Measurements from ENCODE around the gene ZCCHC24. TPM values are rescaled to one million over a fixed set of nuclear protein-coding genes. Genes with fewer than 3 reads are reported as not detected.

Gene ZCCHC24
- total and polyA plus RNA-seq, 4 donors = 42.2 to 99.6 (median 69.8) TPM

GRCh38 chr10:79403441-79404230 is 41.8 kb downstream of the ZCCHC24 start:
- ATAC-seq (ENCODE audit: low FRiP score) (no peak), DNase-seq (peak; percentile 46 to 76)
- no peak overlapping the region for H3K4me3 ChIP-seq (ENCODE audit: low read length in 2 of 2)
- H3K27me3 ChIP-seq (ENCODE audit: control insufficient read depth in 1 of 2, insufficient read depth in 2 of 2, low read length in 1 of 2) = no peaks in the 10 kb centered on the region
- intact Hi-C loops (cut with DNase I) = loop anchor here (5.0 kb wide), 2 partner anchors 34 to 39 kb away; no protein-coding TSS in a partner anchor
- H3K36me3 ChIP-seq (ENCODE audit: control insufficient read depth in 1 of 2, insufficient read depth in 2 of 2, low read length in 1 of 2) = no peaks in the 10 kb centered on the region
- no peak overlapping the region for H3K27ac ChIP-seq (ENCODE audit: low read depth in 1 of 2, low read length in 2 of 2)
- no peaks in the 10 kb centered on the region for H3K9me3 ChIP-seq (ENCODE audit: control insufficient read depth, low read length)
- H3K4me1 ChIP-seq (ENCODE audit: control insufficient read depth in 1 of 2, insufficient read depth in 2 of 2, low read length in 2 of 2) = no peaks in the 10 kb centered on the region
- WGBS, 2 donors = 72 to 85% methylated on average over 20 to 23 of the region's 23 CpGs

GRCh38 chr10:79402951-79403350 is 42.5 kb downstream of the ZCCHC24 start:
- peak; percentile 14 to 44 for DNase-seq
- Histone ChIP-seq H3K4me3 (ENCODE audit: low read length in 2 of 2) (no peak overlapping the region), H3K4me1 (ENCODE audit: control insufficient read depth in 1 of 2, insufficient read depth in 2 of 2, low read length in 2 of 2) (no peaks in the 10 kb centered on the region)

GRCh38 chr10:79402625-79402946 is 42.8 kb downstream of the ZCCHC24 start:
- no peaks in the 10 kb centered on the region for H3K9me3 ChIP-seq (ENCODE audit: control insufficient read depth, low read length)
- DNase-seq = no peak
- 97 to 98% methylated on average over 7 of the region's 7 CpGs for WGBS, 2 donors
- intact Hi-C loops (cut with DNase I) = loop anchor here (5.0 kb wide), 2 partner anchors 35 to 40 kb away; no protein-coding TSS in a partner anchor
- H3K36me3 ChIP-seq (ENCODE audit: control insufficient read depth in 1 of 2, insufficient read depth in 2 of 2, low read length in 1 of 2) = no peaks in the 10 kb centered on the region
- no peak overlapping the region for H3K4me3 ChIP-seq (ENCODE audit: low read length in 2 of 2)
- no peaks in the 10 kb centered on the region for H3K27me3 ChIP-seq (ENCODE audit: control insufficient read depth in 1 of 2, insufficient read depth in 2 of 2, low read length in 1 of 2)
- H3K4me1 ChIP-seq (ENCODE audit: control insufficient read depth in 1 of 2, insufficient read depth in 2 of 2, low read length in 2 of 2) = no peaks in the 10 kb centered on the region
- ATAC-seq (ENCODE audit: low FRiP score) = no peak
- H3K27ac ChIP-seq (ENCODE audit: low read depth in 1 of 2, low read length in 2 of 2) = no peak overlapping the region

More at GRCh38 chr10:79402951-79403350, 42.5 kb downstream of the ZCCHC24 start:
- H3K9me3 ChIP-seq (ENCODE audit: control insufficient read depth, low read length) = no peaks in the 10 kb centered on the region
- H3K27me3 ChIP-seq (ENCODE audit: control insufficient read depth in 1 of 2, insufficient read depth in 2 of 2, low read length in 1 of 2) = no peaks in the 10 kb centered on the region
- 80 to 87% methylated on average over 8 of the region's 8 CpGs for WGBS, 2 donors
- no peak overlapping the region for H3K27ac ChIP-seq (ENCODE audit: low read depth in 1 of 2, low read length in 2 of 2)
- no peak for ATAC-seq (ENCODE audit: low FRiP score)
- no peaks in the 10 kb centered on the region for H3K36me3 ChIP-seq (ENCODE audit: control insufficient read depth in 1 of 2, insufficient read depth in 2 of 2, low read length in 1 of 2)
- intact Hi-C loops (cut with DNase I) = loop anchor here (5.0 kb wide), 2 partner anchors 34 to 39 kb away; no protein-coding TSS in a partner anchor

- DNase-seq = peak; percentile 85 to 89
Measured at GRCh38 chr10:79401015-79401921, 44.2 kb downstream of the ZCCHC24 start.

GRCh38 chr10:79400146-79401004 is 45.0 kb downstream of the ZCCHC24 start:
- no peaks in the 10 kb centered on the region for H3K9me3 ChIP-seq (ENCODE audit: control insufficient read depth, low read length)
- no peaks in the 10 kb centered on the region for H3K4me1 ChIP-seq (ENCODE audit: control insufficient read depth in 1 of 2, insufficient read depth in 2 of 2, low read length in 2 of 2)
- peak overlapping the region in 1 of 2 donors; percentile 4 for H3K27ac ChIP-seq (ENCODE audit: low read depth in 1 of 2, low read length in 2 of 2)
- H3K4me3 ChIP-seq (ENCODE audit: low read length in 2 of 2) = no peak overlapping the region
- 55 to 65% methylated on average over 11 of the region's 11 CpGs for WGBS, 2 donors
- no peaks in the 10 kb centered on the region for H3K27me3 ChIP-seq (ENCODE audit: control insufficient read depth in 1 of 2, insufficient read depth in 2 of 2, low read length in 1 of 2)
- no peak for ATAC-seq (ENCODE audit: low FRiP score)
- intact Hi-C loops (cut with DNase I) = loop anchor here (5.0 kb wide), 2 partner anchors 37 to 42 kb away; no protein-coding TSS in a partner anchor
- DNase-seq = no peak
- no peaks in the 10 kb centered on the region for H3K36me3 ChIP-seq (ENCODE audit: control insufficient read depth in 1 of 2, insufficient read depth in 2 of 2, low read length in 1 of 2)

More at GRCh38 chr10:79401015-79401921, 44.2 kb downstream of the ZCCHC24 start:
- Histone ChIP-seq H3K27ac (ENCODE audit: low read depth in 1 of 2, low read length in 2 of 2) (peak overlapping the region in 1 of 2 donors; percentile 4), H3K36me3 (ENCODE audit: control insufficient read depth in 1 of 2, insufficient read depth in 2 of 2, low read length in 1 of 2) (no peaks in the 10 kb centered on the region), H3K9me3 (ENCODE audit: control insufficient read depth, low read length) (no peaks in the 10 kb centered on the region), H3K4me3 (ENCODE audit: low read length in 2 of 2) (no peak overlapping the region), H3K4me1 (ENCODE audit: control insufficient read depth in 1 of 2, insufficient read depth in 2 of 2, low read length in 2 of 2) (no peaks in the 10 kb centered on the region), H3K27me3 (ENCODE audit: control insufficient read depth in 1 of 2, insufficient read depth in 2 of 2, low read length in 1 of 2) (no peaks in the 10 kb centered on the region)
- WGBS, 2 donors = 25 to 51% methylated on average over 23 of the region's 23 CpGs
- intact Hi-C loops (cut with DNase I) = loop anchor here (5.0 kb wide), 2 partner anchors 36 to 41 kb away; no protein-coding TSS in a partner anchor
- peak; percentile 64 for ATAC-seq (ENCODE audit: low FRiP score)

GRCh38 chr10:79399223-79399831 is 46.1 kb downstream of the ZCCHC24 start:
- Histone ChIP-seq H3K27me3 (ENCODE audit: control insufficient read depth in 1 of 2, insufficient read depth in 2 of 2, low read length in 1 of 2) (no peaks in the 10 kb centered on the region), H3K27ac (ENCODE audit: low read depth in 1 of 2, low read length in 2 of 2) (peak overlapping the region in 1 of 2 donors; percentile 72), H3K36me3 (ENCODE audit: control insufficient read depth in 1 of 2, insufficient read depth in 2 of 2, low read length in 1 of 2) (no peaks in the 10 kb centered on the region), H3K4me3 (ENCODE audit: low read length in 2 of 2) (no peak overlapping the region), H3K9me3 (ENCODE audit: control insufficient read depth, low read length) (no peaks in the 10 kb centered on the region), H3K4me1 (ENCODE audit: control insufficient read depth in 1 of 2, insufficient read depth in 2 of 2, low read length in 2 of 2) (no peaks in the 10 kb centered on the region)
- WGBS, 2 donors = 1 to 2% methylated on average over 15 of the region's 15 CpGs
- peak; percentile 88 for ATAC-seq (ENCODE audit: low FRiP score)
- DNase-seq = peak; percentile 95
- intact Hi-C loops (cut with DNase I) = no loop called here

GRCh38 chr10:79398642-79399041 is 46.8 kb downstream of the ZCCHC24 start:
- no peak for ATAC-seq (ENCODE audit: low FRiP score)
- Histone ChIP-seq H3K4me3 (ENCODE audit: low read length in 2 of 2) (no peak overlapping the region), H3K9me3 (ENCODE audit: control insufficient read depth, low read length) (no peaks in the 10 kb centered on the region), H3K36me3 (ENCODE audit: control insufficient read depth in 1 of 2, insufficient read depth in 2 of 2, low read length in 1 of 2) (no peaks in the 10 kb centered on the region), H3K27me3 (ENCODE audit: control insufficient read depth in 1 of 2, insufficient read depth in 2 of 2, low read length in 1 of 2) (no peaks in the 10 kb centered on the region), H3K4me1 (ENCODE audit: control insufficient read depth in 1 of 2, insufficient read depth in 2 of 2, low read length in 2 of 2) (no peaks in the 10 kb centered on the region), H3K27ac (ENCODE audit: low read depth in 1 of 2, low read length in 2 of 2) (peak overlapping the region in 1 of 2 donors; percentile 55)
- DNase-seq = no peak
- 91 to 92% methylated on average over 4 of the region's 4 CpGs for WGBS, 2 donors
- intact Hi-C loops (cut with DNase I) = no loop called here
